Testis (tissue), 2 donors: ENCODE data around the gene STX12.

Experiments used
- CTCF ChIP-seq, 3 experiments: fragments of 450-650 bp in 2 of 3; fragments of 200-600 bp in 1 of 3; sonication (generic) in 1 of 3; IDR thresholded peaks; one replicate each; pipeline ENCODE4 v1.5.1; 2016 to 2019; ENCODE audit warnings: antibody characterized with exemption in 3 of 3, mild to moderate bottlenecking in 2 of 3, moderate library complexity in 1 of 3
- POLR2A ChIP-seq: fragments of 450-650 bp; IDR thresholded peaks from one replicate; pipeline ENCODE4 v1.6.1; 2017; ENCODE audit warnings: antibody characterized with exemption, mild to moderate bottlenecking, moderate library complexity

GRCh38 chr1:27778056-27778455 lies 5.0 kb downstream of the STX12 start:
- no peak for TF ChIP-seq CTCF (IDR thresholded peaks at IDR 0.05)
- no peak for TF ChIP-seq POLR2A
